GM18951 (cell line): ENCODE results near the gene SP9.
"Not testable (repeated sequence)": the region's sequence is repeated elsewhere in the genome, so short reads cannot be mapped to it uniquely, and the experiment has no call there.

ENCODE experiments used
- POLR2A ChIP-seq: IDR thresholded peaks from 4 replicates; pipeline ENCODE4 v1.6.1; 2011; ENCODE audit warnings: mild to moderate bottlenecking; ENCODE audit not compliant: insufficient read length, insufficient read depth; ENCODE audit errors: extremely low read depth
- in situ Hi-C: fragments of 300-500 bp; cut with MboI; formaldehyde crosslinking; loops from one replicate; pipeline ENCODE4 v1.12.0; 2022; ENCODE audit warnings: low sequenced_read_pairs, mixed read lengths, inconsistent platforms; ENCODE audit not compliant: unreplicated experiment

The SP9 gene

GRCh38 chr2:174343623-174344455, 9.1 kb downstream of the SP9 start:
- in situ Hi-C loops, result loop anchor here (25.0 kb wide), 1 partner anchor 932 kb away; no protein-coding TSS in a partner anchor
- TF ChIP-seq POLR2A, result no peak

- in situ Hi-C loops, result loop anchor here (25.0 kb wide), 1 partner anchor 933 kb away; no protein-coding TSS in a partner anchor
- no peak for TF ChIP-seq POLR2A
These were observed 10.1 kb downstream of the SP9 start for GRCh38 chr2:174344716-174345461.

DNA sequence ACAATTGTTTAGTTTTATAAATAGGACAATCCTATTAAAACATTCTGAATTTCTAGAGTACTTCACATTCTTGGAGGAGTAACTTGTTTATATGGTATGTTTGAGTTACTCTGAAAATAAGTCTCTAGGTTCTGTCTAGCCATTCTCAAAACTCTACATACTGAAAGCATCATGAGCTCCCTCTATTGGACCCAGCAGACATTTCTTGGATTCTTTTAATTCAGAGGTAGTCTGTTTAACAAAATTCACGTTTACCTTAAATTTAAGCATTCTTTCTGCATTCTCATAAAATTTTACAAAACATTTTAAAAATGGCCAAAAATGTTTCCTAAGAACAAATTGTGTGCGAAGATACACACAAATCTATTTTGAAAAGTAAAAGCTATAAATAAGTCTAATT, 15.3 kb downstream of the SP9 start:
- in situ Hi-C loops, result no loop called here
- TF ChIP-seq POLR2A, result no peak

- no peak for TF ChIP-seq POLR2A
- in situ Hi-C loops, result no loop called here
These were observed 15.9 kb downstream of the SP9 start for GRCh38 chr2:174350593-174351181.

DNA sequence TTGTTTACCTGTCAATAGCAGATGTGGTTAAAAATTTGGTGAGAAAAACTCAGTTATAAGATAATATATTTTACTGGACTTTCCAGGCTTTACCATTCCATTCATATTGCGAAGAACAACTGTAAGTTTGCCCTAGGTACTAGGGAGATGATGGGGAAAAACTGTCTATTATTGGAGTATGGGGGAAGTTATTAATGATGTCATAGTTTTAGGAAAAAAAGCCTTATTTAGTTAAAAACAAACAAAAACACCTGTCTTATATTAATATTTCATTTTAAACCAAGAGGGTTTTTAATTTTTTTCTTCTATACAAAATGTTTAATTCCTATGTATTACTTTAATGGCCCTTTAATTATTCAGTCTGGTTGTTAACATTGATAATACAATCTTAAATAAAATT, 18.2 kb downstream of the SP9 start:
- TF ChIP-seq POLR2A, result no peak
- in situ Hi-C loops, result no loop called here

GRCh38 chr2:174356347-174356746, 21.6 kb downstream of the SP9 start:
- in situ Hi-C loops, result no loop called here
- TF ChIP-seq POLR2A, result no peak

DNA sequence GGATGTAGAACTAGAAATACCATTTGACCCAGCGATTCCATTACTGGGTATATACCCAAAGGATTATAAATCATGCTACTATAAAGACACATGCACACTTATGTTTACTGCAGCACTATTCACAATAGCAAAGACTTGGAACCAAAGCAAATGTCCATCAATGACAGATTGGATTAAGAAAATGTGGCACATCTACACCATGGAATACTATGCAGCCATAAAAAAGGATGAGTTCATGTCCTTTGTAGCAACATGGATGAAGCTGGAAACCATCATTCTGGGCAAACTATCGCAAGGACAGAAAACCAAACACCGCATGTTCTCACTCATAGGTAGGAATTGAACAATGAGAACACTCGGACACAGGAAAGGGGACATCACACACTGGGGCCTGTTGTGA, 24.9 kb downstream of the SP9 start:
- in situ Hi-C loops, result not testable (repeated sequence)

GRCh38 chr2:174362949-174363348, 28.2 kb downstream of the SP9 start:
- in situ Hi-C loops, result no loop called here
- no peak for TF ChIP-seq POLR2A

DNA sequence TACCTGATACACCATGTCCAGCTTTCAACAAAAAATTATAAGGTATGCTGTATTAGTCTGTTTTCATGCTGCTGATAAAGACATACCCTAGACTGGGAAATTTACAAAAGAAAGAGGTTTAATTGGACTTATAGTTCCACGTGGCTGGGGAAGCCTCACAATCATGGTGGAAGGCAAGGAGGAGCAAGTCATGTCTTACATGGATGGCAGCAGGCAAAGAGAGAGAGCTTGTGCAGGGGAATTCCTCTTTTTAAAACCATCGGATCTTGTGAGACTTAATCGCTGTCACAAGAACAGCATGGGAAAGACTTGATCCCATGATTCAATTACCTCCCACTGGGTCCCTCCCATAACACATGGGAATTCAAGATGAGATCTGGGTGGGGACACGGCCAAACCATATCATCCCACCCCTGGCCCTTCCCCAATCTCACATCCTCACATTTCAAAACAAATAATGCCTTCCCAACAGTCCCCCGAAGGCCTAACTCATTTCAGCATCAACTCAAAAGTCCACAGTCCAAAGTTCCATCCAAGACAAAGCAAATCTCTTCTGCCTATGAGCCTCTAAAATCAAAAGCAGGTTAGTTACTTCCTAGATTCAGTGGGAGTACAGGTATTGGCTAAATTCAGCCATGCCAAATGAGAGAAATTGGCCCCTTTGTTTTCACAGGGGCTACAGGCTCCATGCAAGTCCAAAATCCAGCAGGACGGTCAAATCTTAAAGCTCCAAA, 28.9 kb downstream of the SP9 start:
- in situ Hi-C loops, result not testable (repeated sequence)

DNA sequence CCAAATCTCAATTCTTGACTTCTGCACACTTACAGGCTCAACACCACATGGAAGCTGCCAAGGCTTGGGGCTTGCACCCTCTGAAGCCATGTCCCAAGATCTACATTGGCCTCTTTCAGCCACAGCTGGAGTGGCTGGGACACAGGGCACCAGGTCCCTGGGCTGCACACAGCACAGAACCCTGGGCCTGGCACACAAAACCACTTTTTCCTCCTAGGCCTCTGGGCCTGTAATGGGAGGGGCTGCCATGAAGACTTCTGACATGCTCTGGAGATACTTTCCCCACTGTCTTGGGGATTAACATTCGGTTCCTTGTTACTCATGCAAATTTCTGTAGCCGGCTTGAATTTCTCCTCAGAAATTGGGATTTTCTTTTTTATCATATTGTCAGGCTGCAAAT, 29.9 kb downstream of the SP9 start:
- TF ChIP-seq POLR2A, result no peak
- in situ Hi-C loops, result no loop called here

GRCh38 chr2:174365571-174365970, 30.8 kb downstream of the SP9 start:
- TF ChIP-seq POLR2A, result no peak
- in situ Hi-C loops, result no loop called here

DNA sequence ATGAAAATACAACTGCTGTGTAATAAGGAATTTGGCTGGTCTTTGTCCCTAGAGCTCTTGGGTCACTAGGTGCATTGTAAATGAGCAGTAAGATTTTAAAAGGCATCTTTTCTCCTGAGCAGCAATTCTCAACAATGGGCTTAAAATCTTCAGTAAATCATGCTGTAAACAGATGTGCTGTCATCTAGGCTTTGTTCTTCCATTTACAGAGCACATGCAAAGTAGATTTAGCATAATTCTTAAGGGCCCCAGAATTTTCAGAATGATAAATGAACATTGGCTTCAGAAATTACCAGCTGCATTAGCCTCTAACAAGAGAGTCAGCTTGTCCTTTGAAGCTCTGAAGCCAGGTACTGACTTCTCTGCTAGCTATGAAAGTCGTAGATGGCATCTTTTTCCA, 33.9 kb downstream of the SP9 start:
- in situ Hi-C loops, result no loop called here
- TF ChIP-seq POLR2A, result no peak

DNA sequence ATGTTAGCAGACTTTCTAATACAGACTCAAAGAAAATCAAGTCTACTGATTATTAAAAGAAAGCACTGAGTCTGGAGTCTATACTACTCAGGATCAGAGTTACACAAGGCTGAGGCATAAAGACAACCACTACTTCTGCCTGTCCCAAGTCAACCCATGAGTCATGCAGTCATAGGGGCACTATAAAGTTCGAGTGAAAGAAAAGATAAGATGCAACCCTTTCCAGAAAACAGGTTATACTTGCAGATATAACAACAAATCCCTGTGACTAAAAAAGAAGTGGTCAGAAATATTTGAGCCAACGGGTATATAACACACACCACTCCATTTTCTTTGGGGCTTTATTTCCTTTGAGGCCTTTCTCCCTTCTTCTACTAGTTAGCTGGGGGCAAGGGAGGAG, 42.2 kb downstream of the SP9 start:
- TF ChIP-seq POLR2A, result no peak
- in situ Hi-C loops, result no loop called here

DNA sequence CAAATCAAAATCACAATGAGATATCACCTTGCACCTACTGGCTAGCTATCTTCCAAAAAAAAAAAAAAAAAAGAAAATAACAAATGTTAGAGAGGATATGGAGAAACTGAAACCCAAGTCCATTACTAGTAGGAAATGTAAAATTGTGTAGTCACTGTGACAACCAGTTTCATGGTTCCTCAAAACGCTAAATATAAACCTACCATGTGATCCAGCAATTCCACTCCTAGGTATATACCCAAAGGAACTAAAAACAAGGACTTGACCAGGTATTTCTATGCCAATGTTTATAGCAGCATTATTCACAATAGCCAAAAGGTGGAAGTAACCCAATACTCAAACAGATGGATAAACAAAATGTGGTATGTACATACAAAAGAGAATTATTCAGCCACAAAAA, 49.0 kb downstream of the SP9 start:
- in situ Hi-C loops, result no loop called here
- no peak for TF ChIP-seq POLR2A
